Stimulated activated CD4-positive, alpha-beta T cell treated with anti-CD3 and anti-CD28 coated beads, Interleukin-1b, Interleukin-23, amount 100 ng/mL, for 48 hours (primary cell): ENCODE data around the gene KLHDC3.

Experiments
- DNase-seq: peaks from one replicate; pipeline ENCODE4 v3.0.0-alpha.2; 2020

Gene KLHDC3

GRCh38 chr6:43060034-43060754, 46.1 kb downstream of the KLHDC3 start:
- DNase-seq = no peak

DNA sequence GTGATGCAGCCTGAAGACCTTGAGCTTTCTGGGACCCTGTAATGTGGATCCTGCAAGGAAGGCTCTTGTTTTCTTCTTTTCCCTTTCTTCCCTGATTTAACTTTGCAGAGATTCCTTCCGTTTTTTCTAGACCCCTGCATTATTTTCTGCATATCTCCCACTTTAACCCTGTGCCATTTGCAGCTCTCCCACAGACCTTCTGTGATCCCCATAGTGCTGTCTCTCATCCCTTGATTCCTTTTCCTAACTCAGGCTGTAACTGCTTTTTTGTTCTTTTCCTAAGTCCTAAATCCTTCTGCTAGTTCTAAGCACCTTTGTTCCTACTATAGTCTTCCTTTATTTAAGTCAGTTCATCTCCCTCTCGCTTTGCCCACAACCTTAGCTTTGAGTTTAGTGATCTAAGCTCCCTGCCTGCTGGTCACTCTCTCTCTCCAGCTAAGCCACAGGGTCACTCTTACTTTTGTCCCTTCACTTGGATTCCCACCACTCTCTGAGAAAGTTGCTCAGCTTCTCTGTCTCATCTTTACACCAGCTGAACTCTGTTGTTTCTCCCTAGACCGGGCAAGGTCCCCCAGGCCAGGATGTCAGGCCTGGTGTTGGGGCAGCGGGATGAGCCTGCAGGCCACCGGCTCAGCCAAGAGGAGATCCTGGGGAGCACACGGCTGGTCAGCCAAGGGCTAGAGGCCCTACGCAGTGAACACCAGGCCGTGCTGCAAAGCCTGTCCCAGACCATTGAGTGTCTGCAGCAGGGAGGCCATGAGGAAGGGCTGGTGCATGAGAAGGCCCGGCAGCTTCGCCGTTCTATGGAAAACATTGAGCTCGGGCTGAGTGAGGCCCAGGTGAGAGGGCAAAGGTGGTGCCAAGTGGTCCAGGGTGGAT, 46.9 kb downstream of the KLHDC3 start:
- no peak for DNase-seq

GRCh38 chr6:43061861-43062260, 47.8 kb downstream of the KLHDC3 start:
- DNase-seq = no peak

- DNase-seq = no peak
Measured at GRCh38 chr6:43062818-43063217, 48.8 kb downstream of the KLHDC3 start.

- no peak for DNase-seq
Measured at GRCh38 chr6:43070028-43070632, 56.1 kb downstream of the KLHDC3 start.
